Prostate gland (tissue), 1 donor: ENCODE measurements around the gene CENPQ.

Experiments used
- POLR2A ChIP-seq: fragments of 450-650 bp; IDR thresholded peaks from one replicate; pipeline ENCODE4 v1.6.1; 2016; ENCODE audit warnings: antibody characterized with exemption, mild to moderate bottlenecking
- POLR2AphosphoS5 ChIP-seq: sonication (generic); formaldehyde crosslinking; IDR thresholded peaks from one replicate; pipeline ENCODE4 v1.6.1; 2017; ENCODE audit warnings: antibody characterized with exemption

DNA sequence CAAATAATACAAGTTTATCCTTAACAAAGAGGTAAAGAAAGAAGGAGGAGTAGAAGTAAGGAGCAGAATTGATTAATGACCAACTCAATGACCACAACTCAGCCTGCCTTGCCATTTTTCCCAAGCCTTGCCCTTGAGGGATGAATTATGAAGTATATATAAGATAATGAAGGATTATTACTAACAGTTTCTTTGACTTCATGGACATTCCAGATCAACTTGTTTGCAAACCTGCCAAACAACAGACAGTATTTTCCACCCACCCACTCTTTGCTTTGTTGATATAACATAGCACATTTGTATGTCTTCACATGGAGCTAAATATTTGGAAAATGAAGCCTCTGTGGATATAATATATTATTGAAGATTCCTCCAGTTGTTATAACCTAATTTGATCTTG is 77.4 kb downstream of the CENPQ start:
- no peak for TF ChIP-seq POLR2AphosphoS5
- TF ChIP-seq POLR2A = no peak
